ENCODE results near the gene SFXN5.

Gene SFXN5

GRCh38 chr2:73009177-73009839 is 62.2 kb downstream of the SFXN5 start:
- no peak for DNase-seq

GRCh38 chr2:73008766-73009135 is 62.8 kb downstream of the SFXN5 start:
- DNase-seq = no peak

GRCh38 chr2:73007991-73008765 is 63.3 kb downstream of the SFXN5 start:
- no peak for DNase-seq

- no peak for DNase-seq
These were observed 64.4 kb downstream of the SFXN5 start for GRCh38 chr2:73006969-73007710.

- no peak for DNase-seq
These were observed 66.5 kb downstream of the SFXN5 start for GRCh38 chr2:73004889-73005596.

GRCh38 chr2:73004466-73004865 is 67.0 kb downstream of the SFXN5 start:
- DNase-seq = no peak

- DNase-seq = no peak
These were observed 68.5 kb downstream of the SFXN5 start for GRCh38 chr2:73003027-73003426.

- DNase-seq = no peak
These were observed 70.5 kb downstream of the SFXN5 start for GRCh38 chr2:73000808-73001570.

GRCh38 chr2:72999729-73000725 is 71.5 kb downstream of the SFXN5 start:
- no peak for DNase-seq

GRCh38 chr2:72998724-72999123 is 72.8 kb downstream of the SFXN5 start:
- DNase-seq = no peak

- DNase-seq = no peak
These were observed 73.3 kb downstream of the SFXN5 start for GRCh38 chr2:72998234-72998651.

GRCh38 chr2:72996117-72996502 is 75.4 kb downstream of the SFXN5 start:
- no peak for DNase-seq

GRCh38 chr2:72995430-72996116 is 75.9 kb downstream of the SFXN5 start:
- no peak for DNase-seq

GRCh38 chr2:72994991-72995380 is 76.5 kb downstream of the SFXN5 start:
- DNase-seq = no peak

- no peak for DNase-seq
These were observed 77.1 kb downstream of the SFXN5 start for GRCh38 chr2:72994282-72994990.

- DNase-seq = no peak
These were observed 77.6 kb downstream of the SFXN5 start for GRCh38 chr2:72993933-72994280.

GRCh38 chr2:72993147-72993932 is 78.2 kb downstream of the SFXN5 start:
- DNase-seq = no peak

GRCh38 chr2:72992734-72993102 is 78.8 kb downstream of the SFXN5 start:
- no peak for DNase-seq
